HG03196 (cell line): Measurements from ENCODE around the gene NDUFS3.
A peak's percentile ranks its signal among the peaks of the same experiment; 100 is the strongest.

ENCODE experiments used
- ATAC-seq: cut with Tn5 transposase; IDR thresholded peaks from one replicate; pipeline ENCODE4 v1.9.1; 2021; ENCODE audit not compliant: unreplicated experiment

Gene NDUFS3

DNA sequence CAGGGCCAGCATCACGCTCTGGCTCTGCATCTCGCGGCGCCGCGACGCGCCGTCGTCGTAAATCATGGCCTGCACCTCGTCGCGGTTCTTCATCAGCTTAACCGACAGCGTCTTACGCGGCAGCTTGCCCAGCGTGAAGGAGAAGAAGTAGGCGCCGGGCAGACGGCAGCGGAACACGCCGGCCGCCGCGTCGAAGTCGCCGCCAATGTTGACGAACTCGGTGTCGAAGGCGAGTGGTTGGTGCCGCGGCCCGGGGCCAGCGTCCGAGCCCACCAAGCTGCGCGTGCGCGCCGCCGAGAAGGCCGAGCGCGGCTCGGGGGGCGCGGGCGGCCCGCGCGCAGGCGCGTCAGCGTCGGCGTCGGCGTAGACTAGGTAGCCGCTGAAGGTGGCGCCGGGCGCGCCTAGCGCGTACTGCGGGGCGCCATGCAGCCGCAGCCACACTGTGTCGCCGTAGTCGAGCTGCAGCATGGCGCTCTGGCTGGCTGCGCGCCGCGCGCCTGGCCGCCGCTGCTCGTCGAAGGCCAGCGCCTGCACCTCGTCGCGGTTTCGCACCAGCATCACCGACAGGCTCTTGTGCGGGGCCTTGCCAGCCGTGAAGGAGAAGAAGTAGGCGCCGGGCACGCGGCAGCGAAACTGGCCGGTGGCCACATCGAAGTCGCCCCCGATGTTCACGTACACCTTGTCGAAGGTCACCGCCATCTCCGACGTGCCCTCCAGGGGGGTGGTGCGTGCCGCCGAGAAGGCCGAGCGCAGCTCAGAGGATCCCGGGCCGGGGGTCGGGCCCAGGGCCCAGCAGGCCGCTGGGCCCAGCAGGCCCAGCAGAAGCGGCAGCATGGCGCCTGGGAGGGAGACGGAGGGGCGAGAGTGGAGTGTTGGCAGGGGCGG, 11.3 kb downstream of the NDUFS3 start:
- ATAC-seq = no peak

DNA sequence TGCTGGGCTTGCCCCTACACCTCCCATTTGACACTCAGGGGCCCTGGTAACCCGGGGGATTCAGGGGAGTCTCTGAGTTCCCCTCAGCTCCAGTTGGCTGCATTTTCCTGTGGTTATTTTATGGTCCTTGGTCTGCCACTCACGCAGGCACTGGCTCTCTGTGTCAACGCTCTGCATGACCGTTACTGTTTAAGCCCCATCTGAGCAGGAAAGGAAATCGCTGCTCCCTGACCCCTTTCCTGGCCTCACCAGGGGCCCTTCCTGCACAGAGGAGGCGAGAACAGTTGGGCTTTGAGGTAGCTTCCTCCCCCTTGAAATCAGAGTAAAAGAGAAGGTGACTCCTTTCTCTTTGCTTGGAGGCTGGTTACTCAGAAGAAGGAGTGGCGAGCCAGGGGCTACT, 12.9 kb downstream of the NDUFS3 start:
- ATAC-seq = no peak

DNA sequence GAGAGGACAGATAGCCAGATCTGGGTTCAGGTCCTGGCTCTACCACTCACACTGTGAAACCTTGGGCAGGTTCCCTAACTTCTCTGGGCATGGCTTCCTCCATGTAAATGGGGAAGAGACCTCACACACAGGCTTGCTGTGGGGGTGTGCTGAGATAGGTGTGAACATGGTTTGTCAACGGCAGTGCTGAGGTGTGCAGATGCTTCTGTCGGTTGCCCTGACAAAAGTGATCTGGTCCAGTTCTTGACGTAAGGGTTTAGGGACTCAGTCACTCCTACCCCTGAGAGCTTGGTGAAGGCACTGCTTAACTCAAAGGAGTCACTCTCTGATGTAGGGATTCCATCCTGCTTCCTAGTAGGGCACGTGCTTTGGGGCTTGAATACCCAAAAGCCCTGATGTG, 13.4 kb downstream of the NDUFS3 start:
- no peak for ATAC-seq

DNA sequence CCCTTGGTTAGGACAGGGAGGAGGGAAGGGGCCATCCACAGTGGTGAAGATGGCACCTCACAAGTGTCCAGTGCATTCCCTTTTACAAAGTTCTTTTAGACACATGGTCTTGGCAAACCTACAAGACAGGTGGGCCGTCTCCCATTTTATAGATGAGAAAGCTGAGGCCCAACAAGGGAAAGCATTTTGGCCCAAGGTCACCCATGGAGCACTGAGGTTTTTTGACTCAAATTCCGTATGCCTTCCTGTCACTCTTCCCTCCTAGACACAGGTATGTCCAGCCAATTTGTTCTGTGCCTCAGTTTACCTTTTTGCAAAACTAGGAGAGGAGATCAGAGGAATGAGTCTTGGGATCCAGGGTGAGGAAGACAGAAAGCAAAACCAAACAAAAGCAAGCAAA, 14.1 kb downstream of the NDUFS3 start:
- no peak for ATAC-seq

DNA sequence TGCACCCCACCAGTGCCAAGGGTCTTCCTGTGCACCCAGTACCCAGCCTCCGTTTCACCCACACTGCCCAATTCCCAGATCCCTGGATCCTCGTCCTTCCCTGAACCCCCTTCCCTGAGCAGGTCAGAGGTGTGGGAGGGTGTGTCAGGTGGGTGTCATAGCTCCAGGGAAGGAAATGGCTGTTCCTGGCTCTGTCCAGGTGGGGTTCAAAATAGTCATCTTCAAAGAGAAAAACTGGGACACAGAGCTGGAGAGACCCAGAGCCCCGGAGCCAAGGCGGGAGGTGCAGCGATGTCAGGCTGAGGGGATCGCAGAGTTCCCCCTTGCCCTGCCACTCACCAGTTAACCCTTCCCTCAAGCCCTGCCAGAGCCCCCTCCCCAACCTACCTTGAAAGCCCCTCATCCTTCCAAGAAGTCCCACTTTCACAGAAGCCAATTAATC, 14.6 kb downstream of the NDUFS3 start:
- no peak for ATAC-seq

DNA sequence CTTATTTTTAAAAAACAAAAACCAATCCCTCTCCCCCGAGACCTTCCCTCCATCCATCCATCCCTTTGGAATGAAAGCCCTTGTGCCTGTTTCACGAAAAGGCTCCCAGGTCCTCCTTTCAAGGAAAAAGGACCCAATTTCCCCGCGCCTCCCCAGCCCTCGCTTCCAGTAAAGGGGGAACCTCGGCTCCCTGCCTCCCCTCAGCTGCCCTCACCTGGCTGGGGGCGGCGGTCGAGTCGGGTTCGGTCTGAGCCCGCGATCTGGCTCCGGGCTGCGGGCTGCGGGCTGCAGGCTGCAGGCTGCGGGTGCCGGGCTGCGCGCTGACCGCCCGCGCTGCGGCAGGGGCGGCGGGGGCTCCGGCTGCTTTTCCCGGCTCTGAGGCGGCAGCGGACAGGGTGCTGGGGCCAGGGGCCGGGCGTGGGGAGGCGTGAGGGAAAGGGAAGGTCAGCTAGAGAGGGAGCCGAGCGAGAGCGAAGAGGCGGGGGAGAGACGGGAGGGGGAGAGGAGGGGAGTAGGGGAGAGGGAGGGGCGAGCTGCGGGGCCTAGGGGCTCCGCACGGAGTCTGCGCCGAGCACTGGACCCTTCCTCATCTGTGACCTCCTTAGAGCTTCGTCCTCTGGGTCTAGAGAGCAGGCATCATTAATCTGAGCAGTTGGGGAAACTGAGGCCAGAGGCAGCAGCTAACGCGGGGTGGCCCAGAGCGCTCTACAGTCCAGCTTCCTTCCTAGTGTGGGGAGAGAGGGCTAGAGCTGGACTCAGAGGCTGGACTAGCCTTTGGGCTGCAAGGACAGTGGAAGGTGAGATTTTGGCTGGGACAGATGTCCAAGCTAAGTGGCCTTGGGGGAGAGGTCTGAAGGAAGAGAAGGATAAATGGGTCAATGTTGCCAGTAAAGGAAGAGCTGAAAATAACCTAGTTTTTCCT, 15.3 kb downstream of the NDUFS3 start, which contains the start of gene C1QTNF4:
Gene C1QTNF4 (minus strand): TSS at position 478 of the 922 bp plus-strand sequence. CDS start 3,601 bp downstream, outside the sequence.
- ATAC-seq = no peak

DNA sequence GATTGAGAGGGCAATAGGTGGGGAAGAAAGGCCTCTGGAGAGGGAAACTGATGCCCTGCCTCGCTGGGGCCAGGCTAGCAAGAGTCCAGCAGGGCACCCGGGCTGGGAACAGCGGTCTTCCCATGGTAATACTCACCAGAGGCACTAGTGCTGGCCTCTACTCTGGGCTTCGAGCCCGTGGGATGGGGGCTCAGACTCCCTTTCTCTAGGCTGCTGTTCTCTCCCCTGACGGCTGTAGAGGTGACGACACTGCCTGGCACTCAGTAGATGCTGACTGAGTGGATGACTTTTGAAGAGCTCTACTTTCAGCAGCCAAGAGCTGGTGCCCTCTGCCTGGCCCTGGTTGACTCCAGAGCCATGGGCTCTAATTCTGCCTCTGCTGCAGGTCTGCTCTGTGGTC, 16.2 kb downstream of the NDUFS3 start:
- ATAC-seq = no peak

DNA sequence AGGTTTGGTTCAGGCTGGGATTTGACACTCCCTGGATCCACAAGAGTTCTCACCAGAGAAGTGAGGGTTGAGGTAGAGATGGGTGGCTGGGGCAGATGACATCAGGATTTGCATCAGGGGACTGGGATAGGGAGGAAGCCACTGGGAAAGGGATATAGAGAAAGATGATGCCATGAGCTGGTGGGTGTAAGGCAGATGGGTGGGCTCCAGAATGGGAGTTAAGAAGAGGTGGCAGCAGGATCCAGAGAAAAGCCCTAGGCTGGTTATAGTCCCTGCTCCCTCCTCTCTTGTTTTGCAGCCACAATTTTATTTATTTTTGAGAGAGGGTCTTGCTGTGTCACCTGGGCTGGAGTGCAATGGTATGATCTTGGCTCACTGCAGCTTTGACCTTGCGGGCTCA, 17.1 kb downstream of the NDUFS3 start:
- no peak for ATAC-seq

DNA sequence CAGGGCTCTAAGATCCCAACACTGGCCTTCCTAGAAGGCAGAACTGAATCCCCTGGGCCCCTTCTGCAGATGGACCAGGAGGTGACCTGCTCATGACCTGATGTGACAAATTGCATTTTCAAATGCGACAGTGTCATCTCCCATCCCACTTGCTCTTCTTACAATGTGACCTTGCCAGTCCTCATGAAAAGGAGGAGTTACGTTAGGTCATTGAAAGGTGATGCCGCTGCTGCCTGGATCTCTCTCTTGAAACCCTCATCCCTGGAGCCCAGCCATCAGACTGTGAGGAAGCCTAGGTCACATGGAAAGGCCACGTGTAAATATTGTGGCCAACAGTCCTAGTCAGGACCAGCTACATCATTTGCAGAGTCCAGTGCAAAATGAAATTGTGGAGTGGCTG, 21.0 kb downstream of the NDUFS3 start:
- ATAC-seq = no peak

DNA sequence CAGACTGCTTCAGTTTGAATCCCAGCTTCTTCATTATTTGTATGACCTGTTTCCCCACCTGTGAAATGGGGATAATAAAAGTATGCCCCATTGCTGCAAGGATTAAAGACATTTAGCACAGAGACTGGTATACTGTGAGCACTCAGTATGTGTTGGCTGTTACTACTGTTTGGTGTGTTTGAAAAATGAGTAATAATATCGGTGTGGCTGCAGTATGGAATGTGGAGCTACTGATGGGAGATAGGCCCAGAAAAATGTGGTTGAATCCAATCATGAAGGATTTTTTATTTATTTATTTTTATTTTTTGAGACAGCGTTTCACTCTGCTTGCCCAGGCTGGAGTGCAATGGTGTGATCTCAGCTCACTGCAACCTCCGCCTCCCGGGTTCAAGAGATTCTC, 24.4 kb downstream of the NDUFS3 start:
- no peak for ATAC-seq

DNA sequence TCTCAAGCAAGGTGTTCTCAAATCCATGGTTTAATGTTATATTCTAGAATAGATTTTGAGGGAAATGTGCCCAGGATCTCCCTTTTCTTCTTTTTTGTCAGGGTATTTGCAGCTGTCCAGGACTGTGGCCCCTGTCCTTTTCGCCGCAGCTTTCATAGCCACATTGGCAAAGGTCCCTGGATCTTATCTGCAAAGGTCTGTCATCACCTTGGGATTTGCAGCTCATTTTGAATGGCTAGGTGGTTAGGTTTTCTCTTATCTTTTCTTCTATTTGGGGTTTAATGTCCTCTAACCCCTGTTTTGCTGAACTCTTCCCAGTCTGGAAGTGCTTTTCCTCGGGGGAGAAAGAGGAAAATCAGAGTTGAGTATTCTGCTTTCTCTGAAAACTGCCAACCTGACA, 27.0 kb downstream of the NDUFS3 start:
- no peak for ATAC-seq

DNA sequence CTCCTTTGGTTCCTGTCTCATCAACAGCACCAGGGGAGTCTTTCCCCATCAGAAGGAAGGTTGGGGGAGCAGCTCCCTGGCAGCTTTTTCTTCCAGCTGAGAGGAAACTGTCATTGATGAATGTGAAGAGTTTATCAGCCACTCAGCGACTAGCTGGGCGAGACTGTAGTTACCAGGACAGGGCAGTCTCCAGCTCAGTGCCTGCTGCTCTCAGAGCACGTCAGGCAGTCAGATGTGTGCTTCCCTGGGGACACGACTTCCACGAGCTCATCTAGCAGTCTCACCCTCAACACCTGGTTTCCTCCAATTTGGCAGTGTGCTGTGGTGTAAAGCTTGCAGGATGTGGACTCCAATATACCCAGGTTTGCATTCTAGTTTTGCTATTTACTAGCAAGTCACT, 27.9 kb downstream of the NDUFS3 start:
- ATAC-seq = no peak

DNA sequence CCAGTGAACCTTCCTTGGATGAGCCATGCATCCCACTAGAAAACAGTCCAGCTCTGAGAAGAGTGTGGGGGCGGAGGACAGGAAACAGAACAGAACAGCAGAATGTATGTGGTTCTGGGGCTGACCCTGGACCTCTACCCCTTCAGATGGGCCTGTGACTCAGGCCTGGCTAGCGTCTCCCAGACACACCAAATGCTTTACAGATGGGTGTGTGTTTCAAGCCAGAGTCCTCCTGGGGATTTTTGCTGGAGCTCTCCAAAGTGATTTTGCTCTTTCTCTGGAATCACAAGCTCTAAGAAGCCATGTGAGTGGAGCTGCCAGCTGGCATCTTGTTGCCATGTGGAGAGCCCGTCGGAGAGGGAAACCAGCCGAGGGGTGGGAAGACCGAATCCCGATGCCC, 28.5 kb downstream of the NDUFS3 start:
- no peak for ATAC-seq

DNA sequence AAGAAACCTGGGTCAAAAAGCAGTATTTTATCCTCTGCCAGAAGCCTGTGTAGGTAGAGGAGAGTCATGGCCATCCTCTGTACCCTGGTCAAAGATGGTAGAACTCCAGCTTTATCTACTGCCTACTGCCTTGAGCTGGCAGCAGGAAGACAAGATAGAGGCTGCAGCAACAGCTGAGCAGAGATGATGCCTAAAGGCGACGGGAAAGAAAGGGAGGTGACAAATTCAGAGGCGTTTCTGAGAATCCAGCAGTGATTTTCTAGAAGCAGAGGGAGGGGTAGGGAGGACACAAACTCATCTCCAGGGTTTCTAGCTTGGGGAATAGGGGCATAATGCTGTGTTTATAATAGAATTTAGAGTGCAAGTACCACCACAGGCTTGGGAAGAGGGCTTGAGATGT, 30.8 kb downstream of the NDUFS3 start:
- ATAC-seq = no peak

DNA sequence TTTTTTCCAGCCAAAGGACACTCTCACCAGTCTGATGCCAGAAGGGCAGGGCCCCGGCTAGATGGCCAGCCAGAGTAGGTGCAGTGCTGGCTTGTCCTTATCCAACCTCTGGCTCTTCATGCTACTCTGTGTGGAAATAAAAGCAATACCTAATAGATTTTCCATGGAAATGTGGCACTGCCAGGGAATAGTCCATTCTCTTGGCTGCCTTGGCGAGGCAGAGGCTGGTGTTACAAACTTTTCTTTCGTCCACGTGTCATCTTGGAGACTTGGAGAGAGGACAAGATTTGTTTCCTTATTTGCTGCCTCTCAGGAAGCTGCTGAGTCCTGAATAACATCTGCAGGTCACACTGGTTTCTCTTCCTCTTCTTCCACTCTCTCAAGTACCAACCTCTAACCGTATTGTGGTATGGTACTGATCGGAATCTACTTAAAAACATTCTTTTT, 32.5 kb downstream of the NDUFS3 start:
- ATAC-seq = peak; percentile 76

DNA sequence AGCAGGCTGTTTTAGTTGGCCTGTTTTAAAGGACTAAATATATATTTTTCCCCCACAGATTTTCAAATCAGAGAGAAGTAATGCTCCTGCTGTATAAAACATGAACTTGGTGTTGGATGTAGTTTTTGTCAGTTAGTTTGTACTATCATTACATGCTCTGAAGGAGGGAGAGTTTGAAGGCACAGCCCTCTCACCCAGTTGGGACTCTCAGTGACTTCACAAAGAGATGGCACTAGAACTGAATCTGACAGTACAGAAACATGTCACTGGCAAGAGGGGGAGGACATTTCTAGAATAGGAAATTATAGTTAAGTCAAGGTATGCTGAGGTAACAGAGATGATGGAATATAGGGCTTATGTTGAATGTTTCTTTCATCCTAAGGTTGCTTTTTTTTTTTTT, 36.4 kb downstream of the NDUFS3 start:
- ATAC-seq = no peak

DNA sequence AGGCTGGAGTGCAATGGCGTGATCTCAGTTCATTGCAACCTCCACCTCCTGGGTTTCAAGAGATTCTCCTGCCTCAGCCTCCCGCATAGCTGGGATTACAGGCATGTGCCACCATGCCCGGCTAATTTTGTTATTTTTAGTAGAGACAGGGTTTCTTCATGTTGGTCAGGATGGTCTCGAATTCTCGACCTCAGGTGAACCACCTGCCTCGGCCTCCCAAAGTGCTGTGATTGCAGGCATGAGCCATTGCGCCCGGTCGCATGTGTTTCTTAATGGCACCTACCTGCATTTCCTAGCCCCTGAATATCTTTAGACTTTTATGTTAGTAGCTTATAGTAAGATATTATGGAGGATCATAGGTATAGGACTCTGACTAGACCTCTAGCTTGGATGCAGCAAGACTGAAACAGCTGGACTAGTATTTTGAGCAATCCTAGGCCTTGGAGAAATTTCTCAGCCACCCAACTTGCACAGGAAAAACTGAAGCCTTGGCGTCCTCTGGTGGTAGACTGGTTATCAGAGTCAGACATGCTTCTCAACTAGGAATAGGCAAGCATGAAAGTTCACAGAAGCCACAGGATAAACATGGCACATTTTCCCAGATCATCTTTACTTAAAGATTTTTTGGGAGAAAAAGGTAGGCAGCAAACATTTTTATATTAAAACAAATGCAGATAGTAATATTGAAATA, 38.0 kb downstream of the NDUFS3 start:
- no peak for ATAC-seq

DNA sequence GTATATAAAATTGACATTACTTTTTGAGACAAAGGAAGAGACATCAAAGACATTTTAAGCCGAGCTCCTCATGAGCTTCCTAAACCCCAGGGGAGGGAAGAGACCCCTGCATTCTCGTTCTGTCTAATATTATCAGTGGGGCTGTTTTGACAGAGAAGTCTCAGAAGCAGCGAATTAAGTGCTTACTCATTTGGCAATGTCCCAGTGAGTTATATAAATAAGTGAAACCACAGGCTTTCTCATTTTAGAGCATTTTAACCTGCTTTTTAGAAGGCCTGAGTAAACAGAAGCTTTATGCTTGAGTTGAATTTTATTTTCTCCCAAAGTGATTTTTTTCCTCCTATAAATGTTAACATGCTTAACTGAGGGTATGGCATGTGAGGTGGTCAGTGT, 38.5 kb downstream of the NDUFS3 start:
- no peak for ATAC-seq

DNA sequence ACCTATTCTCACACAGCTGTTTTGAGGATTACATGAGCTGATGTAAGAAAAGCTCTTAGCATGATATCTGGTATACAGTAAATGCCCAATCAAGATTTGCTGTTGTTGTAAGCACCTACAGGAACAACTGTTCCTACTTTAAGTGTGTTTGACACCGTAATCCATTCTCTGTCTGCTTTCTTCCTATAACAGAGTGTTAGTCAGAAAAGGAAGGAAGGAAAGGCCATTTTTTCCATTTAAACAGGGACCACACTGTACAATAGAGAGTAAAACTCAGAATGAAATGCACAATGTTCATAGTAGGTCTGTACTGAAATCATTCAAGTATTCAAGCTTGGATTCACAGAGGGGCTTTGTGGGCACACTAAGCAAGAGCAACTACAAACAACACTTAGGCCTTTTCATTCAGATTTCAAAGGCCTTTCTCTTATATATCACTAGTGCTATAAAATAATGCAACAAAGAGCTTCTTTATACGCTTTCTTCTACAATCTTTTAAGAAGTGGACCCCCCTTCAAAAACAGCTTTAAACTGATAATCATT, 42.0 kb downstream of the NDUFS3 start:
- no peak for ATAC-seq

DNA sequence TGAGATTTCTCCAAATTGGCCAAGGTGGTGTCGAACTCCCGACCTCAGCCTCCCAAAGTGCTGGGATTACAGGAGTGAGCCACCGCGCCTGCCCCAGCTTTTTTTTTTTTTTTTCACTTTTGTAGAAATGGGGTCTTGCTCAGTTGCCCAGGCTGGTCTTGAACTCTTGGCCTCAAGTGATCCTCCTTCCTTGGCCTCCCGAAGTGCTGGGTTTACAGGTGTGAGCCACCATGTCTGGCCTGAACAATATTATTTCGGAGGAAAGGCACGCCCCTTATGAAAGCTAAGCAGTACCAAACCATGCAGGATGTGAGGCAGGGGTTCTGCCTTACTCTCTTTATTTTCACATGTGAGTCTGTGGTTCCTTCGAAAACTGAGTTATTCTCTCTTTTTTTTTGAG, 47.4 kb downstream of the NDUFS3 start:
- no peak for ATAC-seq

DNA sequence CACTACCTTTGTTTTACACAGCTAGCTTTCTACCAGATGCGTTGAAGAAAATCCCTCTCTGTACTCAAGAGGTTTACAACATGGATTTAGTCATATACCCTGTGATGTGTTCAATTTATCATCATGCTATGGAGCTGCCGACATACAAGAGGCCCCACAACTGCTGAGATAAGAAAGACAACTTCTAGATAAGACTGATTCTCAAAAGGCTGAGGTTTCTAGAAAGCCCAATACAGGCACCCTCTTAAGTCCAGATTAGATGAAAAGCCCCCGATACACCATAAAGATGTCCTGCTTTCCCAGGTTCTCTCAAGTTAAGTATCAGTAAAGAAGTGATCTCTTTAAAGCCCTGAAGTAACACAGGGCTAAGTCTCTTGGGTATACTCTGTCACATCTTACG, 49.2 kb downstream of the NDUFS3 start:
- no peak for ATAC-seq
